PFSK-1 (cell line): ENCODE measurements around the gene N4BP2L2.

ENCODE experiments used
- FOXP2 ChIP-seq: optimal IDR thresholded peaks from 2 replicates; pipeline ENCODE3; 2011; ENCODE audit warnings: borderline replicate concordance, control low read depth, inconsistent platforms; ENCODE audit not compliant: insufficient read depth; ENCODE audit errors: extremely low read length, extremely low read depth
- POLR2AphosphoS5 ChIP-seq: IDR thresholded peaks from 2 replicates; pipeline ENCODE4 v1.6.1; 2012; ENCODE audit warnings: low read depth, mild to moderate bottlenecking, control low read depth, low read length, moderate library complexity
- REST ChIP-seq, 2 experiments: IDR thresholded peaks; 2 replicates each; pipeline versions ENCODE4 v1.6.1 to v1.8.0; 2011 to 2012; ENCODE audit warnings: low read depth in 2 of 2, low read length in 2 of 2, control low read depth in 1 of 2, inconsistent platforms in 1 of 2, mild to moderate bottlenecking in 1 of 2, moderate library complexity in 1 of 2; ENCODE audit not compliant: insufficient read depth in 1 of 2
- SIN3A ChIP-seq: IDR thresholded peaks from 2 replicates; pipeline ENCODE4 v1.6.1; 2012; ENCODE audit warnings: mild to moderate bottlenecking, low read length, moderate library complexity, borderline replicate concordance; ENCODE audit not compliant: insufficient read depth
- TAF1 ChIP-seq: IDR thresholded peaks from 2 replicates; pipeline ENCODE4 v1.6.1; 2012; ENCODE audit warnings: low read length, control low read depth, borderline replicate concordance; ENCODE audit not compliant: insufficient read depth

N4BP2L2 gene

GRCh38 chr13:32496599-32497160 is 41.9 kb downstream of the N4BP2L2 start:
- no peak for TF ChIP-seq SIN3A
- no peak for TF ChIP-seq FOXP2
- TF ChIP-seq REST (IDR thresholded peaks at IDR 0.05; ENCODE audit: insufficient read depth in 1 of 2, low read depth in 2 of 2, low read length in 2 of 2), result no peak
- no peak for TF ChIP-seq TAF1
- no peak for TF ChIP-seq POLR2AphosphoS5

GRCh38 chr13:32495841-32496240 is 42.8 kb downstream of the N4BP2L2 start:
- TF ChIP-seq REST (IDR thresholded peaks at IDR 0.05; ENCODE audit: insufficient read depth in 1 of 2, low read depth in 2 of 2, low read length in 2 of 2), result no peak
- no peak for TF ChIP-seq TAF1
- TF ChIP-seq FOXP2, result no peak
- TF ChIP-seq SIN3A, result no peak
- TF ChIP-seq POLR2AphosphoS5, result no peak

GRCh38 chr13:32495429-32495828 is 43.2 kb downstream of the N4BP2L2 start:
- no peak for TF ChIP-seq TAF1
- no peak for TF ChIP-seq FOXP2
- TF ChIP-seq POLR2AphosphoS5, result no peak
- TF ChIP-seq SIN3A, result no peak
- no peak for TF ChIP-seq REST (IDR thresholded peaks at IDR 0.05; ENCODE audit: insufficient read depth in 1 of 2, low read depth in 2 of 2, low read length in 2 of 2)

GRCh38 chr13:32491028-32491427 is 47.6 kb downstream of the N4BP2L2 start:
- TF ChIP-seq FOXP2, result no peak
- TF ChIP-seq REST (IDR thresholded peaks at IDR 0.05; ENCODE audit: insufficient read depth in 1 of 2, low read depth in 2 of 2, low read length in 2 of 2), result no peak
- no peak for TF ChIP-seq SIN3A
- TF ChIP-seq POLR2AphosphoS5, result no peak
- no peak for TF ChIP-seq TAF1

GRCh38 chr13:32476892-32477291 is 61.7 kb downstream of the N4BP2L2 start:
- TF ChIP-seq TAF1, result no peak
- TF ChIP-seq REST (IDR thresholded peaks at IDR 0.05; ENCODE audit: insufficient read depth in 1 of 2, low read depth in 2 of 2, low read length in 2 of 2), result no peak
- no peak for TF ChIP-seq POLR2AphosphoS5
- no peak for TF ChIP-seq SIN3A
- no peak for TF ChIP-seq FOXP2
